ENCODE data around the gene PDE9A. TPM values are rescaled to one million over a fixed set of nuclear protein-coding genes. Genes with fewer than 3 reads are reported as not detected.

Gene PDE9A
- total and polyA plus RNA-seq, 8 donors, result 1.2 to 14.4 (median 5.0) TPM

- H3K9me3 ChIP-seq, result no peaks in the 10 kb centered on the region
- intact Hi-C loops (cut with DNase I), result no loop called here
- WGBS, 2 donors, result 88 to 97% methylated on average over 9 of the region's 9 CpGs
- H3K4me3 ChIP-seq, result no peak overlapping the region
- no peak for TF ChIP-seq CTCF (IDR thresholded peaks at IDR 0.05)
- H3K27me3 ChIP-seq, result no peaks in the 10 kb centered on the region
- no peaks in the 10 kb centered on the region for H3K36me3 ChIP-seq
- no peak for ATAC-seq
- no peak overlapping the region for H3K27ac ChIP-seq
- H3K4me1 ChIP-seq, result no peaks in the 10 kb centered on the region
- FAIRE-seq, result no peak
- no peak for DNase-seq
Measured at GRCh38 chr21:42764443-42764760, 111.0 kb downstream of the PDE9A start.

- intact Hi-C loops (cut with DNase I), result no loop called here
- H3K27ac ChIP-seq, result no peak overlapping the region
- no peaks in the 10 kb centered on the region for H3K27me3 ChIP-seq
- no peak overlapping the region for H3K4me3 ChIP-seq
- H3K4me1 ChIP-seq, result no peaks in the 10 kb centered on the region
- FAIRE-seq, result no peak
- ATAC-seq, result no peak
- DNase-seq, result no peak
- 80 to 88% methylated on average over 1 of the region's 1 CpG for WGBS, 2 donors
- H3K36me3 ChIP-seq, result no peaks in the 10 kb centered on the region
- no peak for TF ChIP-seq CTCF (IDR thresholded peaks at IDR 0.05)
- no peaks in the 10 kb centered on the region for H3K9me3 ChIP-seq
Measured at GRCh38 chr21:42764883-42765282, 111.5 kb downstream of the PDE9A start.

- intact Hi-C loops (cut with DNase I), result no loop called here
- Histone ChIP-seq H3K9me3 (no peaks in the 10 kb centered on the region), H3K27me3 (no peaks in the 10 kb centered on the region), H3K4me1 (no peaks in the 10 kb centered on the region), H3K27ac (no peak overlapping the region), H3K4me3 (no peak overlapping the region), H3K36me3 (no peaks in the 10 kb centered on the region)
- no peak for ATAC-seq
- TF ChIP-seq CTCF (IDR thresholded peaks at IDR 0.05), result no peak
- DNase-seq, result peak in 1 of 6 donors; percentile 11
- FAIRE-seq, result no peak
- 68 to 83% methylated on average over 4 of the region's 4 CpGs for WGBS, 2 donors
Measured at GRCh38 chr21:42765656-42766055, 112.2 kb downstream of the PDE9A start.

GRCh38 chr21:42766739-42767560 is 113.5 kb downstream of the PDE9A start:
- no peaks in the 10 kb centered on the region for H3K36me3 ChIP-seq
- no peak for DNase-seq
- no peaks in the 10 kb centered on the region for H3K4me1 ChIP-seq
- ATAC-seq, result no peak
- no peaks in the 10 kb centered on the region for H3K27me3 ChIP-seq
- H3K4me3 ChIP-seq, result no peak overlapping the region
- H3K9me3 ChIP-seq, result no peaks in the 10 kb centered on the region
- no peak for FAIRE-seq
- intact Hi-C loops (cut with DNase I), result no loop called here
- no peak overlapping the region for H3K27ac ChIP-seq
- no peak for TF ChIP-seq CTCF (IDR thresholded peaks at IDR 0.05)
- WGBS, 2 donors, result 73 to 83% methylated on average over 27 of the region's 27 CpGs

GRCh38 chr21:42767561-42767835 is 114.1 kb downstream of the PDE9A start:
- no peaks in the 10 kb centered on the region for H3K27me3 ChIP-seq
- H3K36me3 ChIP-seq, result no peaks in the 10 kb centered on the region
- ATAC-seq (no peak), FAIRE-seq (no peak), DNase-seq (no peak)
- WGBS, 2 donors, result 80 to 90% methylated on average over 8 of the region's 8 CpGs
- TF ChIP-seq CTCF (IDR thresholded peaks at IDR 0.05), result no peak
- intact Hi-C loops (cut with DNase I), result no loop called here
- H3K27ac ChIP-seq, result no peak overlapping the region
- no peaks in the 10 kb centered on the region for H3K9me3 ChIP-seq
- H3K4me1 ChIP-seq, result no peaks in the 10 kb centered on the region
- no peak overlapping the region for H3K4me3 ChIP-seq

All from pancreas (tissue), 10 donors.